Right lobe of liver (tissue), 6 donors: ENCODE results near the gene SVEP1. TPM values are rescaled to one million over a fixed set of nuclear protein-coding genes. Genes with fewer than 3 reads are reported as not detected.

Source experiments
- ATAC-seq, 4 donors: fragments of 200-7000 bp; cut with Tn5 transposase; one replicate each; pipeline ENCODE4 v1.9.1; 2020; ENCODE audit warnings: mild to moderate bottlenecking in 4 of 4, moderate library complexity in 4 of 4
- DNase-seq, 3 donors: peaks; one replicate each; pipeline ENCODE4 v3.0.0-alpha.2; 2020
- H3K27ac ChIP-seq, 3 donors: fragments of 200-600 bp; one replicate each; pipeline ENCODE4 v1.8.0; 2022
- H3K27me3 ChIP-seq, 2 donors: fragments of 200-600 bp; one replicate each; pipeline ENCODE4 v1.8.0; 2022
- H3K36me3 ChIP-seq, 4 donors: fragments of 200-600 bp; sonication (generic) in 1 of 4; one replicate each; pipeline versions ENCODE4 v1.5.1 to v1.8.0; 2017 to 2022; ENCODE audit warnings: control low read depth in 1 of 4
- H3K4me1 ChIP-seq, 4 donors: fragments of 200-600 bp; sonication (generic) in 1 of 4; one replicate each; pipeline versions ENCODE4 v1.5.1 to v1.8.0; 2017 to 2022; ENCODE audit warnings: control low read depth in 1 of 4
- H3K4me3 ChIP-seq, 3 donors: fragments of 200-600 bp; one replicate each; pipeline ENCODE4 v1.8.0; 2022
- H3K9me3 ChIP-seq, 4 donors: fragments of 200-600 bp; sonication (generic) in 1 of 4; one replicate each; pipeline versions ENCODE4 v1.5.1 to v1.8.0; 2017 to 2022; ENCODE audit warnings: control low read depth in 1 of 4
- POLR2A ChIP-seq: fragments of 450-650 bp; IDR thresholded peaks from one replicate; pipeline ENCODE4 v1.6.1; 2017; ENCODE audit warnings: antibody characterized with exemption, mild to moderate bottlenecking
- WGBS: methylation state at CpG from one replicate; pipeline ENCODE4 v1.1.6; 2018; ENCODE audit warnings: low coverage, low lambda C conversion rate; ENCODE audit not compliant: insufficient coverage; ENCODE audit errors: missing lambda C conversion rate; 5-methylcytosine and 5-hydroxymethylcytosine counted together
- intact Hi-C, 2 donors: fragments of 100-400 bp; cut with DNase I; formaldehyde crosslinking; loops; one replicate each; pipeline versions ENCODE4 v1.11.2 to v1.14.1; 2022
- total RNA-seq, 6 experiments: library from RNA; depleted of rRNA in 2 of 6; stranded (reverse); fragments of >200 nt in 2 of 6; fragmentation: NEBNext Ultra II Directional in 3 of 6; extraction: Animal tissue kit (Norgen Biotek cat#: 25700) in 3 of 6; gene quantifications; one replicate each; pipeline versions ENCODE4 v1.1.0 to v1.2.4, GENCODE V29; 2016 to 2023
- TF ChIP-seq, protein P1 (sequence below), 4 donors: fragments of 200-600 bp in 3 of 4; fragments of 450-650 bp in 1 of 4; IDR thresholded peaks; one replicate each; pipeline versions ENCODE4 v1.5.1 to v1.8.0; 2016 to 2022; ENCODE audit warnings: antibody characterized with exemption in 4 of 4, mild to moderate bottlenecking in 2 of 4
- donor health status: DM: no; HTN: yes; CAD: no.
- donor health status: DM: no; HTN: no; CAD: no.
- donor health status: DM: no; HTN: no; CAD: no.
- donor health status: DM: no; HTN: yes; CAD: no.
- donor health status: DM: no; HTN: yes; CAD: no.

SVEP1 gene
- total RNA-seq, 6 experiments from 2014 or later = 1.6 to 7.8 (median 4.6) TPM

DNA sequence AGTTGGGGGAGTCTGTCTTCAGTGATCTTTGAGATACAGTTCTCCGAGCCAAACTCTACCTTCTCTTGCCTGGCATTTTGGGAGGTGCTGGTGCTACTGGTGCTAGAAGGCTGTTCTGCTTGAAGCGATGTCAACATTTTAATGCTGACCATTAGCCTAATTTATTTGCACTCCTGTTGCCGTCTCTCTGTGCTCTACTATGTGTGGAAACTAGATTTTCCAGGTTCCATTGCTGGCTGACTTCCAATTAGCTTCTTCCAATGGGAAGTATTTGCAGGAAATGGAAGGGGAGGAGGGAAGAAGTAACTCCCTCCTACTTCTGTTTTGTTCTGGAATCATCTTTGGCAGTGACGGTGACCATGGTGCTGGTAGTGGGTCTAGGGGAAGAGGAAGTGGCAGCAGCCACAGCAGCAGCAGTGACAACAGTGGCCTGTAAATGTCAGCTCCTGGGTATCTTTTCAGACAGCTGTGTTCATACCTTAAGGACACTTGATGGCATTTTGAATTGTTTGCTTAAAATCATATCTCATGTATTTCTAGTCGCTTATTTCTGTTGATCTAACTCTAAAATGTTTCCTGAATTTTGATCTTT lies 249.8 kb downstream of the SVEP1 start:
- Histone ChIP-seq H3K9me3 (no peaks in the 10 kb centered on the region), H3K4me3 (no peak overlapping the region), H3K4me1 (no peaks in the 10 kb centered on the region), H3K27me3 (no peaks in the 10 kb centered on the region), H3K36me3 (no peaks in the 10 kb centered on the region), H3K27ac (no peak overlapping the region)
- intact Hi-C loops = no loop called here
- 60% methylated on average over 4 of the region's 5 CpGs for WGBS
- ATAC-seq = peak in 1 of 4 donors; percentile 42
- TF ChIP-seq, protein P1, sequence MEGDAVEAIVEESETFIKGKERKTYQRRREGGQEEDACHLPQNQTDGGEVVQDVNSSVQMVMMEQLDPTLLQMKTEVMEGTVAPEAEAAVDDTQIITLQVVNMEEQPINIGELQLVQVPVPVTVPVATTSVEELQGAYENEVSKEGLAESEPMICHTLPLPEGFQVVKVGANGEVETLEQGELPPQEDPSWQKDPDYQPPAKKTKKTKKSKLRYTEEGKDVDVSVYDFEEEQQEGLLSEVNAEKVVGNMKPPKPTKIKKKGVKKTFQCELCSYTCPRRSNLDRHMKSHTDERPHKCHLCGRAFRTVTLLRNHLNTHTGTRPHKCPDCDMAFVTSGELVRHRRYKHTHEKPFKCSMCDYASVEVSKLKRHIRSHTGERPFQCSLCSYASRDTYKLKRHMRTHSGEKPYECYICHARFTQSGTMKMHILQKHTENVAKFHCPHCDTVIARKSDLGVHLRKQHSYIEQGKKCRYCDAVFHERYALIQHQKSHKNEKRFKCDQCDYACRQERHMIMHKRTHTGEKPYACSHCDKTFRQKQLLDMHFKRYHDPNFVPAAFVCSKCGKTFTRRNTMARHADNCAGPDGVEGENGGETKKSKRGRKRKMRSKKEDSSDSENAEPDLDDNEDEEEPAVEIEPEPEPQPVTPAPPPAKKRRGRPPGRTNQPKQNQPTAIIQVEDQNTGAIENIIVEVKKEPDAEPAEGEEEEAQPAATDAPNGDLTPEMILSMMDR (IDR thresholded peaks at IDR 0.05) = no peak
- TF ChIP-seq POLR2A = no peak
- no peak for DNase-seq

DNA sequence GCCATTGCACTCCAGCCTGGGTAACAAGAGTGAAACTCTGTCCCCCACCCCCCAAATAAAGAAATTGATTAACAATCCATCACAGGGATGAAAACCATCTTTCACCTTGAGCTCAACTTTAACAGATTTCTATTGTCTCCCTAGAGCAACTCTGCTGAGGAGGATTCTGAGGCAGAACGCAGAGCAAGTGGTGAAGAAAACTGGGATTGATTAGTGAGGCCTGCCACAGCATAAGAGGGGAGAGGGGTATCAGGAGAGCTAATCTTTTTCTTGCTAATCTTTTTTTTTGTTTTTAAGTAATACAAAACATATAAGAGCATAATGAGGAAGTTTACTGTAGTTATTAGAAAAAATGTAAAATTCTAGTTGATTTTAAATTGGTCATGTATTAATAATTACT lies 250.8 kb downstream of the SVEP1 start:
- H3K36me3 ChIP-seq = no peaks in the 10 kb centered on the region
- no peak overlapping the region for H3K4me3 ChIP-seq
- H3K27ac ChIP-seq = no peak overlapping the region
- no peak for DNase-seq
- H3K9me3 ChIP-seq = no peaks in the 10 kb centered on the region
- no CpG with 5 or more reads among the region's 1 CpG for WGBS
- no peak for ATAC-seq
- no peaks in the 10 kb centered on the region for H3K4me1 ChIP-seq
- intact Hi-C loops = no loop called here
- TF ChIP-seq, protein P1 (IDR thresholded peaks at IDR 0.05) = no peak
- TF ChIP-seq POLR2A = no peak
- H3K27me3 ChIP-seq = no peaks in the 10 kb centered on the region

DNA sequence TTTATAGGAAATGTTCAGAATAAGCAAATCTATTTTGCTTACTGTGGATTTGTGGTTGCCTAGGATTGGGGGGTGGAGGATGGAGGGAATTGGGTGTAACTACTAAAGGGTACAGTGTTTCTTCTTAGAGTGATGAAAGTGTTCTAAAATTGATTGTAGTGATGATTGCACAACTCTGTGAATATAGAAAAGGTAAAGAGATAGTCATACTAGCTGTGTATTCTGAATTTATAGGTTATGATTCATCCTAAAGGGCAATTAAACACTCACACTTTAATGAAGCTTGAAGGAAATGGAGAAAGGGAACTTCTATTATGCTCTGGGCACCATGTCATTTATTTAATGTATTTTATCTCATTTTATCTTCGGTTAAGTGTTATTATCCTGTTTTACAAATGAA lies 251.8 kb downstream of the SVEP1 start:
- H3K27ac ChIP-seq = no peak overlapping the region
- no peak for DNase-seq
- intact Hi-C loops = no loop called here
- WGBS = 78% methylated on average over 1 of the region's 1 CpG
- ATAC-seq = no peak
- no peaks in the 10 kb centered on the region for H3K4me1 ChIP-seq
- no peak overlapping the region for H3K4me3 ChIP-seq
- H3K36me3 ChIP-seq = no peaks in the 10 kb centered on the region
- TF ChIP-seq, protein P1 (IDR thresholded peaks at IDR 0.05) = no peak
- no peak for TF ChIP-seq POLR2A
- no peaks in the 10 kb centered on the region for H3K9me3 ChIP-seq
- no peaks in the 10 kb centered on the region for H3K27me3 ChIP-seq

DNA sequence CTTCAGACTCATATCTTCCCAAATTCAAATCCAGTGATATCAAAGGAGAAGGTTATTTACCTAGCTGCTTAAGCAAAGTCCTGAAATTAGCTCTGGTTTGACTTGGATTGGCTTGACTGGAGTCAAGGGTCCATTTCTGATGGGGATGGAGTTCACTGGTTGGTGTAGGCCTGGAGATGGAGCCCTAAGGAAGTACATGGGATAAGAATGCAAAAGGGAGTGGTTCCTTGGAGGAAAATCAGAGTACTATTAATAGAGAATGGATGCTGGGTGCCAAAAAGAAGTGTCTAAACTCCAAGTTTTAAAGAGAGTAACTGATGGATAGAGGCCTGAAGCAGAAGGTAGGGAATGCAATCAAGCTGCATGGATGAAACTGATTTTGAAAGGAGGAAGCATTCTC lies 255.7 kb downstream of the SVEP1 start:
- H3K36me3 ChIP-seq = no peaks in the 10 kb centered on the region
- ATAC-seq = no peak
- H3K27me3 ChIP-seq = no peaks in the 10 kb centered on the region
- H3K27ac ChIP-seq = no peak overlapping the region
- intact Hi-C loops = no loop called here
- no peaks in the 10 kb centered on the region for H3K9me3 ChIP-seq
- DNase-seq = no peak
- H3K4me3 ChIP-seq = no peak overlapping the region
- H3K4me1 ChIP-seq = no peaks in the 10 kb centered on the region
- TF ChIP-seq, protein P1 (IDR thresholded peaks at IDR 0.05) = no peak
- no peak for TF ChIP-seq POLR2A
